T-helper 1 cell (primary cell): Measurements from ENCODE around the gene MED15.
"Not testable (repeated sequence)": the region's sequence is repeated elsewhere in the genome, so short reads cannot be mapped to it uniquely, and the experiment has no call there.

Source experiments
- DNase-seq, 5 donors: peaks; one replicate each; pipeline ENCODE4 v3.0.0-alpha.2; 2012 to 2020

MED15 gene

GRCh38 chr22:20586403-20586745 is 79.0 kb downstream of the MED15 start:
- DNase-seq: no peak

GRCh38 chr22:20587206-20587958 is 80.0 kb downstream of the MED15 start:
- DNase-seq: no peak

- no peak for DNase-seq
These were observed 80.9 kb downstream of the MED15 start for GRCh38 chr22:20588092-20588842.

- DNase-seq: no peak
These were observed 81.6 kb downstream of the MED15 start for GRCh38 chr22:20588843-20589581.

- DNase-seq: no peak
These were observed 82.4 kb downstream of the MED15 start for GRCh38 chr22:20589614-20590476.

- no peak for DNase-seq
These were observed 83.3 kb downstream of the MED15 start for GRCh38 chr22:20590477-20591294.

GRCh38 chr22:20591295-20591645 is 83.9 kb downstream of the MED15 start:
- no peak for DNase-seq

GRCh38 chr22:20591660-20592310 is 84.4 kb downstream of the MED15 start:
- DNase-seq: no peak

- DNase-seq: not testable (repeated sequence)
These were observed 86.6 kb downstream of the MED15 start for GRCh38 chr22:20594038-20594437.

GRCh38 chr22:20594486-20594885 is 87.1 kb downstream of the MED15 start:
- DNase-seq: not testable (repeated sequence)

GRCh38 chr22:20595461-20595860 is 88.1 kb downstream of the MED15 start:
- DNase-seq: no peak

GRCh38 chr22:20599117-20599516 is 91.7 kb downstream of the MED15 start:
- DNase-seq: no peak

GRCh38 chr22:20600137-20600673 is 92.8 kb downstream of the MED15 start:
- no peak for DNase-seq

GRCh38 chr22:20601308-20601707 is 93.9 kb downstream of the MED15 start:
- DNase-seq: no peak

GRCh38 chr22:20602609-20603164 is 95.3 kb downstream of the MED15 start:
- DNase-seq: no peak

- no peak for DNase-seq
These were observed 96.8 kb downstream of the MED15 start for GRCh38 chr22:20604092-20604747.

- DNase-seq: no peak
These were observed 97.4 kb downstream of the MED15 start for GRCh38 chr22:20604776-20605221.

GRCh38 chr22:20605328-20605727 is 97.9 kb downstream of the MED15 start:
- no peak for DNase-seq

GRCh38 chr22:20606041-20606783 is 98.8 kb downstream of the MED15 start:
- peak; percentile 39 to 69 (median 52) for DNase-seq
